Suprapubic skin (tissue), 4 donors: ENCODE results near the gene ACTR3C. TPM values are rescaled to one million over a fixed set of nuclear protein-coding genes. Genes with fewer than 3 reads are reported as not detected.

ENCODE experiments used
- DNase-seq, 2 donors: peaks; one replicate each; pipeline ENCODE4 v3.0.0-alpha.2; 2019; ENCODE audit warnings: low spot score in 2 of 2
- H3K27ac ChIP-seq: fragments of 200-600 bp; sonication (generic); one replicate; pipeline ENCODE4 v1.5.1; 2019
- H3K27me3 ChIP-seq: fragments of 200-600 bp; sonication (generic); one replicate; pipeline ENCODE4 v1.5.1; 2019
- H3K36me3 ChIP-seq: fragments of 200-600 bp; sonication (generic); one replicate; pipeline ENCODE4 v1.5.1; 2019
- H3K4me1 ChIP-seq: fragments of 200-600 bp; sonication (generic); one replicate; pipeline ENCODE4 v1.5.1; 2019
- H3K4me3 ChIP-seq: fragments of 200-600 bp; sonication (generic); one replicate; pipeline ENCODE4 v1.5.1; 2019; ENCODE audit warnings: mild to moderate bottlenecking
- H3K9me3 ChIP-seq: fragments of 200-600 bp; sonication (generic); one replicate; pipeline ENCODE4 v1.5.1; 2019
- CTCF ChIP-seq, 2 donors: fragments of 200-600 bp in 1 of 2; fragments of 450-650 bp in 1 of 2; sonication (generic) in 1 of 2; IDR thresholded peaks; one replicate each; pipeline ENCODE4 v1.5.1; 2016 to 2019; ENCODE audit warnings: antibody characterized with exemption in 2 of 2, mild to moderate bottlenecking in 1 of 2, moderate library complexity in 1 of 2
- EP300 ChIP-seq: sonication (generic); formaldehyde crosslinking; IDR thresholded peaks from one replicate; pipeline ENCODE4 v1.6.1; 2017; ENCODE audit warnings: antibody characterized with exemption
- POLR2A ChIP-seq, 2 donors: fragments of 450-650 bp; IDR thresholded peaks; one replicate each; pipeline ENCODE4 v1.6.1; 2017; ENCODE audit warnings: antibody characterized with exemption in 2 of 2, mild to moderate bottlenecking in 2 of 2, moderate library complexity in 2 of 2
- POLR2AphosphoS5 ChIP-seq, 3 donors: sonication (generic); formaldehyde crosslinking; IDR thresholded peaks; one replicate each; pipeline ENCODE4 v1.6.1; 2017; ENCODE audit warnings: antibody characterized with exemption in 3 of 3
- WGBS: methylation state at CpG from one replicate; pipeline ENCODE4 v1.1.5; 2018; 5-methylcytosine and 5-hydroxymethylcytosine counted together
- total RNA-seq, 4 donors: library from RNA; depleted of rRNA; stranded (reverse); fragments of >200 nt; gene quantifications; one replicate each; pipeline ENCODE4 v1.1.0, GENCODE V29; 2016

ACTR3C gene
- total RNA-seq, 4 donors from 2014 or later, result 10.4 to 16.5 (median 13.1) TPM

DNA sequence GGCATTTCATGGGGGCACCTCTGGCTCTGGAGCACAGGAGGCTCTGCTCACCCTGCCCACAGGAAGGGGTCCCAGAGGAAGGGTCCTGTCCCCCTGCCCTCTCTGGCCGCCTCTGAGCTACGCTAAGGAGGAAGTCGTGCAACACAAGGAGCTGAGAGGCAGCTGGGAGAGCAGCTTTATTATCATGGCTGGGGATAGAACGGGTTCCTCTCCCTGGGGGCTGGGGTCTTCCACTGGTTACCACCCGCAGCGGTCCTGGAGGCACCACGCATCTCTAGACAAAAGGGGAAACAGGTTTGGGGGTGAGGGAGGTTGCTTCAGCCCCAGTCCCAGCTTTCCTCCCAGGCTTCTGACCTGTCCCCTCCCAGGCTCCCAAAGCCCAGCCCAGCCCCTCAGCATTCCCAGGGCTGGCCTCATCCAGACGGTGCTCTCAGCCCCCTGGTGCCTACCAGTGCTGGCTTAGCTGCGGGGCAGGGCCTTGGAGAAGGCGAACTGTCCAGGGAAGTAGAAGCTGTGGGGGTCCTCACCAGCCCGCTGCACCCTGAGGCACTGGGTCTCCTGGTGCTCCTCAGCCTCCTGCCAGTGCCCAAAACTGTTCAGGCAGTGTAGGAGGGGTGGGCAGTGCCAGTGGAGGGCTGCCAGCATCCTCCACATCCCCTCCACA is 15.0 kb upstream of the ACTR3C start:
- no peak for DNase-seq
- 78% methylated on average over 5 of the region's 11 CpGs for WGBS
- no peaks in the 10 kb centered on the region for H3K9me3 ChIP-seq
- peaks cover 26% of the 10 kb centered on the region for H3K27me3 ChIP-seq
- no peak for TF ChIP-seq POLR2A (IDR thresholded peaks at IDR 0.05)
- TF ChIP-seq EP300, result no peak
- no peak for TF ChIP-seq POLR2AphosphoS5 (IDR thresholded peaks at IDR 0.05)
- TF ChIP-seq CTCF (IDR thresholded peaks at IDR 0.05), result no peak
- no peaks in the 10 kb centered on the region for H3K36me3 ChIP-seq
- no peak overlapping the region for H3K27ac ChIP-seq
- no peak overlapping the region for H3K4me3 ChIP-seq
- H3K4me1 ChIP-seq, result peaks cover 27% of the 10 kb centered on the region

DNA sequence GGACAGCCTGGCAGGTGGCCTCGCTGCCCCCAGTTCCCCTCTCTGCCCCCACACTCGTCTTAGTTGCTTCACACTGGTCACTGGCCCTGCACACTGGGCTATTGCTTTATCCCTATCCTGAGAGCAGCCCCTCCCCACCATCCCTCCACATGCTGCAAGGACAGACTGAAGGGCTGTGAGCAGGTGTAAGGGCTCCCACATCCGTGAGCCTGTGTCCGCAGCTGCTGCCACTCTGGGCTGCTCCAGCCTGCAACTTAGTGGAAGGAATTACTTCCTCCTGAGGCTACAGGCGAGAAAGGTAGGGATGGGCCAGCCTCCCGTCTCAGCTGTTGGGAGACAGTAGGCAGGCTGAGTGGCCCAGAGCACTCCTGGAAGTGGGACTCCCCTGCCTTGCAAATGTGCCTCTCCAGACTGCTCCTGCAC is 14.3 kb upstream of the ACTR3C start:
- H3K4me1 ChIP-seq, result peaks cover 27% of the 10 kb centered on the region
- H3K36me3 ChIP-seq, result no peaks in the 10 kb centered on the region
- no peaks in the 10 kb centered on the region for H3K9me3 ChIP-seq
- TF ChIP-seq EP300 (no peak), CTCF (IDR thresholded peaks at IDR 0.05) (no peak), POLR2AphosphoS5 (IDR thresholded peaks at IDR 0.05) (no peak), POLR2A (IDR thresholded peaks at IDR 0.05) (no peak)
- no peak for DNase-seq
- no peak overlapping the region for H3K4me3 ChIP-seq
- peaks cover 23% of the 10 kb centered on the region for H3K27me3 ChIP-seq
- no peak overlapping the region for H3K27ac ChIP-seq
- WGBS, result 78% methylated on average over 3 of the region's 6 CpGs

DNA sequence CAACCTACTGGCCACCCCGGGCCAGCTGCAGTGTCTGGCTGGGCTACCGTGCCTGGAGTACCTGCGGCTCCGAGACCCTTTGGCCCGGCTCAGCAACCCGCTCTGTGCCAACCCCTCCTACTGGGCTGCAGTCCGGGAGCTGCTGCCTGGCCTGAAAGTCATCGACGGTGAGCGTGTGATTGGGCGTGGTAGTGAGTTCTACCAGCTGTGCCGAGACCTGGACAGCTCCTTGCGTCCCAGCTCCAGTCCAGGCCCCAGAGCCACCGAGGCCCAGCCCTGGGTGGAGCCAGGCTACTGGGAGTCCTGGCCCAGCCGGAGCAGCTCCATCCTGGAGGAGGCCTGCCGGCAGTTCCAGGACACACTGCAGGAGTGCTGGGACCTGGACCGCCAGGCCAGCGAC is 13.8 kb upstream of the ACTR3C start:
- 83% methylated on average over 2 of the region's 18 CpGs for WGBS
- peaks cover 23% of the 10 kb centered on the region for H3K27me3 ChIP-seq
- DNase-seq, result no peak
- H3K36me3 ChIP-seq, result no peaks in the 10 kb centered on the region
- no peaks in the 10 kb centered on the region for H3K9me3 ChIP-seq
- no peak for TF ChIP-seq POLR2A (IDR thresholded peaks at IDR 0.05)
- TF ChIP-seq EP300, result no peak
- TF ChIP-seq POLR2AphosphoS5 (IDR thresholded peaks at IDR 0.05), result no peak
- TF ChIP-seq CTCF (IDR thresholded peaks at IDR 0.05), result no peak
- no peak overlapping the region for H3K27ac ChIP-seq
- H3K4me1 ChIP-seq, result peaks cover 27% of the 10 kb centered on the region
- no peak overlapping the region for H3K4me3 ChIP-seq

GRCh38 chr7:150336746-150337145 is 13.4 kb upstream of the ACTR3C start:
- DNase-seq, result no peak
- peaks cover 19% of the 10 kb centered on the region for H3K27me3 ChIP-seq
- H3K36me3 ChIP-seq, result no peaks in the 10 kb centered on the region
- peaks cover 27% of the 10 kb centered on the region for H3K4me1 ChIP-seq
- WGBS, result no CpG with 5 or more reads among the region's 14 CpGs
- H3K9me3 ChIP-seq, result no peaks in the 10 kb centered on the region
- no peak overlapping the region for H3K27ac ChIP-seq
- H3K4me3 ChIP-seq, result no peak overlapping the region
- TF ChIP-seq POLR2A (IDR thresholded peaks at IDR 0.05) (no peak), CTCF (IDR thresholded peaks at IDR 0.05) (no peak), EP300 (no peak), POLR2AphosphoS5 (IDR thresholded peaks at IDR 0.05) (no peak)

GRCh38 chr7:150335774-150336112 is 12.4 kb upstream of the ACTR3C start:
- Histone ChIP-seq H3K4me1 (peaks cover 20% of the 10 kb centered on the region), H3K36me3 (no peaks in the 10 kb centered on the region), H3K4me3 (no peak overlapping the region), H3K27ac (no peak overlapping the region), H3K27me3 (peaks cover 9% of the 10 kb centered on the region), H3K9me3 (no peaks in the 10 kb centered on the region)
- 53% methylated on average over 6 of the region's 6 CpGs for WGBS
- no peak for DNase-seq
- no peak for TF ChIP-seq EP300
- no peak for TF ChIP-seq POLR2AphosphoS5 (IDR thresholded peaks at IDR 0.05)
